Mesendoderm (in vitro differentiated cells): ENCODE measurements around the gene SHROOM2.
A peak's percentile ranks its signal among the peaks of the same experiment; 100 is the strongest.

Experiments
- DNase-seq: peaks from one replicate; pipeline ENCODE4 v3.0.0; 2013
- H2AK5ac ChIP-seq: 2 replicates; pipeline ENCODE4 v1.6.1; 2013; ENCODE audit warnings: low read length, inconsistent platforms
- H2BK120ac ChIP-seq: 2 replicates; pipeline ENCODE4 v1.6.1; 2013; ENCODE audit warnings: low read depth, mild to moderate bottlenecking, low read length, moderate library complexity, mixed read lengths
- H2BK15ac ChIP-seq: replicated peaks from 2 replicates; pipeline ENCODE4 v1.6.1; 2013; ENCODE audit warnings: low read depth, mild to moderate bottlenecking, moderate library complexity
- H2BK5ac ChIP-seq: 2 replicates; pipeline ENCODE4 v1.6.1; 2013; ENCODE audit warnings: low read length, inconsistent platforms
- H3K18ac ChIP-seq: 2 replicates; pipeline ENCODE4 v1.6.1; 2013; ENCODE audit warnings: mild to moderate bottlenecking, low read length, mixed read lengths
- H3K23ac ChIP-seq: one replicate; pipeline ENCODE4 v1.6.1; 2013; ENCODE audit warnings: low read length
- H3K27ac ChIP-seq: 2 replicates; pipeline ENCODE4 v1.5.1; 2013; ENCODE audit warnings: low read depth, mild to moderate bottlenecking, inconsistent platforms, low read length, moderate library complexity
- H3K27me3 ChIP-seq: 2 replicates; pipeline ENCODE4 v1.6.1; 2013; ENCODE audit warnings: low read length, control low read depth, mild to moderate bottlenecking, inconsistent platforms; ENCODE audit not compliant: insufficient read depth, poor library complexity
- H3K36me3 ChIP-seq: 2 replicates; pipeline ENCODE4 v1.6.1; 2013; ENCODE audit warnings: low read length, inconsistent platforms; ENCODE audit not compliant: control insufficient read depth, insufficient read depth
- H3K4ac ChIP-seq: one replicate; pipeline ENCODE4 v1.6.1; 2013; ENCODE audit warnings: low read depth, mild to moderate bottlenecking, low read length, moderate library complexity
- H3K4me1 ChIP-seq: 2 replicates; pipeline ENCODE4 v1.6.1; 2013; ENCODE audit warnings: low read depth, low read length, inconsistent platforms; ENCODE audit not compliant: control insufficient read depth
- H3K4me2 ChIP-seq: 2 replicates; pipeline ENCODE4 v1.6.1; 2013; ENCODE audit warnings: low read length
- H3K4me3 ChIP-seq: 2 replicates; pipeline ENCODE4 v1.5.1; 2013; ENCODE audit warnings: mild to moderate bottlenecking, low read length
- H3K56ac ChIP-seq: one replicate; pipeline ENCODE4 v1.6.1; 2013; ENCODE audit warnings: low read length
- H3K79me1 ChIP-seq: 2 replicates; pipeline ENCODE4 v1.6.1; 2013; ENCODE audit warnings: low read length, inconsistent platforms
- H3K79me2 ChIP-seq: 2 replicates; pipeline ENCODE4 v1.6.1; 2013; ENCODE audit warnings: mild to moderate bottlenecking, low read length; ENCODE audit not compliant: control insufficient read depth, insufficient read depth
- H3K9ac ChIP-seq: 2 replicates; pipeline ENCODE4 v1.6.1; 2013; ENCODE audit warnings: low read length, inconsistent platforms
- H4K5ac ChIP-seq: one replicate; pipeline ENCODE4 v1.6.1; 2013; ENCODE audit warnings: low read length
- H4K8ac ChIP-seq: one replicate; pipeline ENCODE4 v1.6.1; 2013; ENCODE audit warnings: low read depth, mild to moderate bottlenecking, control low read depth, low read length, moderate library complexity
- WGBS: extraction: QIAGEN DNeasy Blood & Tissue Kit; methylation state at CpG from one replicate; pipeline ENCODE4 v1.1.7; 2013; ENCODE audit warnings: low lambda C conversion rate, missing lambda C conversion rate; ENCODE audit not compliant: insufficient coverage; ENCODE audit errors: extremely low coverage; 5-methylcytosine and 5-hydroxymethylcytosine counted together

Gene SHROOM2

DNA sequence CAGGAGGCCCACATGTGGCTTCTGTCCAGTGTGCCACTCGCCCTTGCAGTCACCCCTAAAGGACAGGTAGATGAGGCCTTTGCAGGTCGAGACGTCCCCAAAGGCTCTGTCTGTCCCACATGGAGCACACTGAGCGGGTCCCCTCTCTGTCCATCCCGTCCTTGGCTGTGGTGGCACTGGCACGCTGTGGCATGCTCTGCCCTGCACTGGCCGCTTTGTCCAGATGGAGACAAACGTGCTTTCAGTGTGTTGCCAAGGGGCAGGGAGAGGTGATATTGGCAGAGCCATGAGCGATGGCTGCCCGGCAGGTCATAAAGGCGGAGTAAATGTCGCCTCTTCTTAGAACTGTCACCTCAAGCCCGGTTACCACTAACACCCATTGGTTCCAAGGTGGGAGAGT, 94.0 kb downstream of the SHROOM2 start:
- Histone ChIP-seq H2AK5ac (no peak overlapping the region), H2BK120ac (no peak overlapping the region), H3K18ac (no peak overlapping the region), H4K8ac (no peak overlapping the region), H3K4me1 (no peaks in the 10 kb centered on the region), H3K56ac (no peak overlapping the region), H3K79me1 (no peaks in the 10 kb centered on the region), H3K36me3 (no peaks in the 10 kb centered on the region), H3K79me2 (no peaks in the 10 kb centered on the region), H3K4me3 (no peak overlapping the region), H4K5ac (no peak overlapping the region), H3K27ac (no peak overlapping the region), H3K23ac (no peak overlapping the region), H3K4ac (no peak overlapping the region), H2BK15ac (no peak overlapping the region), H2BK5ac (no peak overlapping the region), H3K27me3 (no peaks in the 10 kb centered on the region), H3K9ac (no peak overlapping the region), H3K4me2 (no peak overlapping the region)
- no peak for DNase-seq
- no CpG with 5 or more reads among the region's 13 CpGs for WGBS

DNA sequence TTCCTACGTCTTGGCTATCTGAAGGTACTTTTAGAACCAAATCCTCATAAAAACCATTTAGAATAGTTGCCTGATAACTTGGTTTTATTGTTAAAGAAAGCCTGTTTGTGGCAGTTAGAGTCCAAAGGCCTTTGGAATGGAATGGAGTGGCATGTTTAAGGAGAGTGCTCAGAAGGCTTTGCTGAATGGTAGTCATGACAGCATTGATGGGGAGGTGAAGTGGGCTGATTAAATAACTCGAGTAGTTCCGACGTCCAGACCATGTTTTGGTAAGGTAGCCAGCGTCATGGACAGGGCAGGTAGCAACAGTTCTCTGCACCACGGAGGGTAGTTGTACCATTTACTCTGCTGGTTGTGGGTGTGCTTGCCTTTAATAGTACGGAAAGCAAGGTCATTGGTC, 94.6 kb downstream of the SHROOM2 start:
- H2BK120ac ChIP-seq: no peak overlapping the region

DNA sequence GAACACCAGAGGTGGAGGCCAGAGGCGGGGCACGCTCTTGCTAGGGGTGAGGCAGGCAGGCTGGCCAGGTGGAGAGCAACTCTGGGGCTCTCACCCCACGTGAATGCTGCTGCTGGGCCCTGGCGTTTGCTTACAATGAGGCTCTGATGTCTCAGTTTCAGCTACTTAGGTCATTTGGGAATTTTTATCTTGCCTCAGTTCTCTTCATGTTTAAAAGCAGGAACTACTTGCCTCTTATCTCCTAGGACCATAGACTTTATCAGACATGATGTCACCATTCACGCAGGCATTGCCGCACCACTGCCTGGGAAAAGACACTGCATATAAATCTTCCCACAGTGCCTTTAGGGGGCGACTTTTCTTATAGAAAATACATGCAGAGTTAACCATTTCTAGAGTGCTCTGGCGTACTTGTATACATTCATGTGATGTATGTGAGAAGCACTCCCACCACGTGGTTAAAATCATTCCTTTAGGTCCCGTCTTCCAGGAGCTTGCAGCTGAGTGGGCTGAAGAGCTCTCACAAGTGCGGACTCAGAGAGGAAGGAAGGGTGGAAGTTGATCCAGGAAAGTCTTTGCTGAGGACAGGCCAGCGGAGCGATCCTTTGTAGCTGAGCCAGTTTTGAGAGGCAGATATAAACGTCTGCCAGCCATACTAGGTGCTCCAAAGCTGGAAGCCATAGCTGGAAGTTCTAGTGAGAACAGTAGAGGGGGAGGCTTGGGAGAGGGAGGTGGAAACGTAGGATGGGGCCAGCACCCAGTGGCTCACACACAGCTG, 96.6 kb downstream of the SHROOM2 start:
- Histone ChIP-seq H3K4me2 (no peak overlapping the region), H3K36me3 (no peaks in the 10 kb centered on the region), H3K27me3 (no peaks in the 10 kb centered on the region), H3K4ac (no peak overlapping the region), H2BK15ac (no peak overlapping the region), H3K18ac (no peak overlapping the region), H2BK120ac (no peak overlapping the region), H3K79me2 (no peaks in the 10 kb centered on the region), H3K27ac (no peak overlapping the region), H3K9ac (no peak overlapping the region), H2BK5ac (no peak overlapping the region), H3K79me1 (no peaks in the 10 kb centered on the region), H4K5ac (no peak overlapping the region), H3K56ac (no peak overlapping the region), H4K8ac (no peak overlapping the region), H3K4me3 (no peak overlapping the region), H3K4me1 (no peaks in the 10 kb centered on the region), H3K23ac (no peak overlapping the region), H2AK5ac (no peak overlapping the region)
- peak; percentile 53 for DNase-seq
- WGBS: no CpG with 5 or more reads among the region's 15 CpGs

More for the DNA sequence above, 94.6 kb downstream of the SHROOM2 start:
- H3K9ac ChIP-seq: no peak overlapping the region
- no peak overlapping the region for H3K4me3 ChIP-seq
- H3K4me2 ChIP-seq: no peak overlapping the region
- no peak overlapping the region for H3K56ac ChIP-seq
- H3K27me3 ChIP-seq: no peaks in the 10 kb centered on the region
- H3K36me3 ChIP-seq: no peaks in the 10 kb centered on the region
- H3K4ac ChIP-seq: no peak overlapping the region
- H2BK5ac ChIP-seq: no peak overlapping the region
- H3K79me1 ChIP-seq: no peaks in the 10 kb centered on the region
- H4K5ac ChIP-seq: no peak overlapping the region
- H3K4me1 ChIP-seq: no peaks in the 10 kb centered on the region
- no peaks in the 10 kb centered on the region for H3K79me2 ChIP-seq
- WGBS: no CpG with 5 or more reads among the region's 7 CpGs
- no peak overlapping the region for H4K8ac ChIP-seq
- H3K27ac ChIP-seq: no peak overlapping the region
- no peak overlapping the region for H3K18ac ChIP-seq
- H3K23ac ChIP-seq: no peak overlapping the region
- H2AK5ac ChIP-seq: no peak overlapping the region
- DNase-seq: no peak
- no peak overlapping the region for H2BK15ac ChIP-seq

DNA sequence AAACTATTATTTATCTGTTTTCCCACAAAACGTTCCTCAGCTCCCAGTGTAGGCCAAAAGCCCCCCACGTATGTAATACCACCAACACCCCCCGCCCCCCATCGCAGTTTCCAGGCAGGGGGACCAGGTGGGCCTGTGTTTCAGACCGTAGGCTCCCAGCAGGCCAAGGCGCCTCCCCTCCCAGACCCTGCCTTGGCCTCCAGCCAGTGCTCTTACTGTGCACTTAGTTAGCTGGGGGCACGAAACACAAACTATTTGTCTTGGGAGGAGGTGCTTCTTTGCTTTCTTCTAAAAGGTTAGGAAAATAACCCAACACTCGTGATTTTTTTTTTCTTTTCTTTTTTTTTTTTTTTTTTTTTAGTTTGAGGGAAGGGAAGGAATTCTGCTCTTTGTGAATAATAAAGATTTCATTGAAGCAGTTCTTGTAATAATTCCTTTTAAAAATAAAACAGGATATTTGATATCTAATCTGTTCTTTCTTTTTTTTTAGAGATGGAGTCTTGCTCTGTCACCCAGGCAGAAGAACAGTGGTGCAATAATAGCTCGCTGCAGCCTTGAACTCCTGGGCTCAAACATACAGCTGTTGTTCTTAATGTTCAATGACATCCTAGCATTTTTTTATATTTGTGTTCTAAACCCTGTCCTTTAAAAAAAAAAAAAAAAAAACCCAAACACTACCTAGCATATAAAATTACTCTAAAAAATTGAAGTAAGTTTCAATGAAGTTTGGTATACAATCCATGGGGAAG, 98.0 kb downstream of the SHROOM2 start:
- no peak overlapping the region for H4K8ac ChIP-seq
- H3K36me3 ChIP-seq: no peaks in the 10 kb centered on the region
- H3K27me3 ChIP-seq: no peaks in the 10 kb centered on the region
- no peak for DNase-seq
- WGBS: no CpG with 5 or more reads among the region's 9 CpGs
- no peak overlapping the region for H3K18ac ChIP-seq
- H3K4ac ChIP-seq: no peak overlapping the region
- H2BK120ac ChIP-seq: no peak overlapping the region
- H3K4me1 ChIP-seq: no peaks in the 10 kb centered on the region
- H3K79me2 ChIP-seq: no peaks in the 10 kb centered on the region
- H2AK5ac ChIP-seq: no peak overlapping the region
- no peak overlapping the region for H2BK15ac ChIP-seq
- no peak overlapping the region for H2BK5ac ChIP-seq
- no peak overlapping the region for H3K4me3 ChIP-seq
- no peak overlapping the region for H3K27ac ChIP-seq
- no peak overlapping the region for H3K9ac ChIP-seq
- no peak overlapping the region for H4K5ac ChIP-seq
- no peak overlapping the region for H3K56ac ChIP-seq
- no peak overlapping the region for H3K23ac ChIP-seq
- no peaks in the 10 kb centered on the region for H3K79me1 ChIP-seq
- H3K4me2 ChIP-seq: no peak overlapping the region

DNA sequence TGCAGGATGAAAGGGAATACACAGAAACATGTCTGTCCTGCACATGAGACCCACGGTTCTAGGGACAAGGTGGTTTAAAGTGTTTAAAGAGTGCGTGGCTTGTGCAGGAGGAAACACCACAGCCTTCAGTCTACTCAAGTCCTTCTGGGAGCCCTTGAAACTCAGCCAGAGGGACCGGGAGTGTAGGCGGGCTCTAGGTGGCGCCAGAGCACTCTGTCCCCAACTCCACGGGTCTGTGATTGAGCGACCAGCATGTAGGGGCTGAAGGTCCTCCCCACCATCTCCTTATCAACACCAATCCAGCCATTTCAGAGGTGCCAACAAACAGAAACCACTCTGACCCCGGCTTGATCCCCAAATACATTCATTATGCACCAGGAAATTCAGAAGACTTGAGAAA, 98.9 kb downstream of the SHROOM2 start:
- no peaks in the 10 kb centered on the region for H3K36me3 ChIP-seq
- H3K4ac ChIP-seq: no peak overlapping the region
- no peak overlapping the region for H3K56ac ChIP-seq
- H3K27ac ChIP-seq: no peak overlapping the region
- no CpG with 5 or more reads among the region's 8 CpGs for WGBS
- peak; percentile 73 for DNase-seq
- no peak overlapping the region for H2BK15ac ChIP-seq
- H3K9ac ChIP-seq: no peak overlapping the region
- H2BK120ac ChIP-seq: no peak overlapping the region
- no peak overlapping the region for H3K4me2 ChIP-seq
- H2BK5ac ChIP-seq: no peak overlapping the region
- H3K4me3 ChIP-seq: no peak overlapping the region
- H3K79me2 ChIP-seq: no peaks in the 10 kb centered on the region
- no peak overlapping the region for H4K8ac ChIP-seq
- no peaks in the 10 kb centered on the region for H3K27me3 ChIP-seq
- no peaks in the 10 kb centered on the region for H3K4me1 ChIP-seq
- H3K18ac ChIP-seq: no peak overlapping the region
- H3K23ac ChIP-seq: no peak overlapping the region
- no peaks in the 10 kb centered on the region for H3K79me1 ChIP-seq
- no peak overlapping the region for H2AK5ac ChIP-seq
- H4K5ac ChIP-seq: no peak overlapping the region
